DLD1 (cell line): ENCODE data around the gene IKZF1.

ENCODE experiments used
- in situ Hi-C: cut with HindIII; loops from 2 replicates; pipeline ENCODE4 v1.10.0; 2017; ENCODE audit warnings: low sequenced_read_pairs

Gene IKZF1

DNA sequence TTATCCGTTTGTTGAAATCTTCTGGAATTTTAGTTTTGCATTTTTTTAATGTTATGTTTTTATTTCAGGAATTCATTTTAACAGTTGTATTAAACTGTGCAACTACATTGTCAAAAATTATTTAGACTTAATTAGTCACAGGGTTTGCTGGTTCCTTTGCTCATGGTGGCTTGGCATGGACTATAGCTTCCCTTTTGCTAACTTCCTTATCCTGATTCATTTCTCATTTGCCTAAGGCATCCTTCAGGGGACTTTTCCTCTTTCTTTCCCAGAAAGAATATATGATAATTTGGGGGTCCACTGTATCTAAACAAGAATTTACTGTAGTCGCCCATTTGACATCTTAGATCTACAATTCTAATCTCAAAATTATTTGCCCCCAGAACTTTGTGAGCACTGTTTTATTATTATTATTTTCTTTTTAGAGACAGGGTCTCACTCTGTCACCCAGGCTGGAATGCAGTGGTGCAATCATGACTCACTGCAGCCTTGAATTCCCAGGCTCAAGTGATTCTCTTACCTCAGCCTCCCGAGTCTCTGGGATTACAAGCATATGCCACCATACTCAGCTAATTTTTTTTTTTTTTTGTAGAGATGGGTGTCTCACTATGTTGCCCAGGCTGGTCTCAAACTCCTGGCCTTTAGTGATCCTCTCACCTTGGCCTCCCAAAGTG is 131.8 kb downstream of the IKZF1 start:
- in situ Hi-C loops = loop anchor here (25.0 kb wide), 1 partner anchor 224 kb away; no protein-coding TSS in a partner anchor

DNA sequence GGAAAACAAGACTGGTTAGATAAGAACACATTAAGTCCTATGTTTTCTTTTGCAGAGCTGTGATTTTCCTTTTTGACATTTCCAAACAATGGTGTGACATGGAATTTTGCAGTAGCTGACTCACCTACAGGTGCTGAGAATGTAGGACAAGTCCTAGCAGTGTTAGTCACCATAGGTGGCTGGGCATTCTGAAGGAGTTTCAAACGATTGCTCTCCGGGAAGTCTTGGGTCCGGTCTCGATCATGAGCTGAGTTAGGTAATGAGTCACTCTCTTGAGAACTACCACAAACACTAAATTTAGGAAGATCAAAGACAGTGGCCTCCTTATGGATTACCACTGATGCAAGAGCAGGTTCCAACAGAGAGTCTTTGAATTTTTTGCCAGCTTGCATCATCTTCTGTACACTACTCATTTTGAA is 142.0 kb downstream of the IKZF1 start:
- in situ Hi-C loops = loop anchor here (25.0 kb wide), 1 partner anchor 234 kb away; no protein-coding TSS in a partner anchor

DNA sequence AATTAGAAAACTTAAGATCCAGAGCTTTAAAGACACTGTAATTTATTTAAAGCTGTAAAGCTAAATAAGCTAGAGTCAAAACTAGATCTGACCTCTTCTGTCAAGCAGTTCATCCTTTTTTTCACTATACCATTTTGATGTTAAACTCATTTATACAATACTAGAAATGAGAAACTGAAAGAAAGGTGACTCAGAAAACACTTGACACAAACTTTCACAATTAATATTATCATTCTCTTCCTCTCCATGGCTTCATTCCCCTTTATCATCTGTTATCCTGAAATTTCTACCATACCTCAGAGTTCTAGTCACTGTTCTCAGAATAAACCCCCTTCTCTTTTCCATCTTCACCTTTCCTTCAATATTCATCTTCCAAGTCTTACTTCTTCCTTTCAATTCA is 144.3 kb downstream of the IKZF1 start:
- in situ Hi-C loops = loop anchor here (25.0 kb wide), 1 partner anchor 237 kb away; no protein-coding TSS in a partner anchor

DNA sequence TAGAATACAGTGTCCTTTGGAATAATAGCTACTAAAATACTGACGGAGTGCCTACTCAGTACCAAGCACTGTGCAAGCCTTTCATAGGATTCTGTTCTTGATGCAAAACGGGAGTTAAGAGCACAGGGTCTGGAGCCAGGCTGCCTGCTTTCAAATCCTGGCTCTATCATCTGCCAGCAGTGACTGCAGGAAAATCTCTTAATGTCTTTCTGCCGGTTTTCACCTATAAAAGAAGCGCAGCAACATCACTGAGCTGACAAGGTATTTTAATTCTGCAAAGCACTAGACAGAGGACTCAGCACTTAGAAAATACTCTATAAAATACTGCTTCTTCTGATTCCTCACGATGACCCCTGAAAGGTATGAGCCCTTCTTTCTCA is 145.0 kb downstream of the IKZF1 start:
- in situ Hi-C loops = loop anchor here (25.0 kb wide), 1 partner anchor 237 kb away; no protein-coding TSS in a partner anchor

DNA sequence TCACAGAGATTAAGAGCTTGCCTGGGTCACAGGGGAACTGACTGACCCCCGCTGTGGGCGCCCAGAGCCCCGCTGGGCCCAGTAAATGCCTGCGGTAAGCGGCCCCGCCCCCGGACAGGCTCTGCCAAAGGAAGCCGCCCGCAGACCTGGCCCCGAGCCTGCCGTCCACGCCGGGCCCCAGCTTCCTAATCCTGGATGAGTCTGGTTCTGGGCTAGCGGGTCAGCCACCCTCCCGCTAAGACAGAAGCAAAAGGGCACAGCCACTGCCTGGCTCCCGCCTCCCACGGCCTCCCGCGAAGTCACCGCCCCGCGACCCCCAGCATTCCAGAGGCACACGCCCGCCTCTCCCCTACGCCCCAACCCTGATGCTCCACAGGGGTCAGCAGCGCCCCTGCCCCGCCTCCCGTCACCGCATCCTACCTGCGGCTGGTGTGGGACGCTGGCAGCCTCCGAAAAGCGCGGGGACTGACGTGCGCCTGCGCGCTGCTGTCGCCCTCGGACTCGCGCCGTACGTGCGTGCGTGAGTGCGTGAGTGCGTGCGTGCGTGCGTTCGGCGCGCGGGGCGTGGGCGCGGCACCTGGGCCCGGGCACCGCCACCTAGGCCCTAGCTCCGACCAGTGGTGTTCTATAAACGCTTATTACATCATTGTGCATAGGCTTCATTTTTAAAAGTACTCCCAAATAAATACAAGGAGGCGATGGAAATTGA is 145.5 kb downstream of the IKZF1 start, which contains the start of gene FIGNL1:
FIGNL1 (minus strand) TSS at position 470 of the 709 bp plus-strand sequence. CDS start 3,063 bp downstream, outside the sequence.
- in situ Hi-C loops = loop anchor here (25.0 kb wide), 1 partner anchor 238 kb away; no protein-coding TSS in a partner anchor

DNA sequence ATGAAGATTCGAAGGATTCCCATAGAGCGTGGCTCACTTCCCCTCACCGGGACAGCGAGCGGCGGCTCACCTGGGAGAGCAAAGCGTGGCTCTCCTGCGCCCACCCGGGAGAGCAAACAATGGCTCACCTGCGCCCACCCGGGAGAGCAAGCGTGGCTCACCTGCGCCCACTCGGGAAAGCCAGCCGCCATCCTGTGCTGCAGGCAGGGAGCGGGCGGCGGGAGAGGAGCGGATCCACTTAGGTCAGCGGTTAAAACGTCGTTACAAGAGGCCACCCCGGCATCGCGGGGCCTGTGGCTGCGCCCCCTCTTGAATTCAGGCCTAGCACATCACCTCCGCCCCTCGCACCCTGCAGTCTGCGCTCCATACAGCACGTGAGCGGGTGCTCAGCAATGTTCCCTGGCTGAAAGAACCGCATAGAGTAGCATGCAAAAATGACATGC is 146.1 kb downstream of the IKZF1 start:
- in situ Hi-C loops = no loop called here
